Karpas-422 (cell line): ENCODE results near the gene STON1. TPM values are rescaled to one million over a fixed set of nuclear protein-coding genes. Genes with fewer than 3 reads are reported as not detected.
"Not testable (repeated sequence)": the region's sequence is repeated elsewhere in the genome, so short reads cannot be mapped to it uniquely, and the experiment has no call there.

Experiments used
- DNase-seq: peaks from one replicate; pipeline ENCODE4 v3.0.0-alpha.2; 2015
- H2AFZ ChIP-seq: fragments of 200-600 bp; sonication (generic); 2 replicates; pipeline ENCODE4 v1.6.1; 2014; ENCODE audit warnings: antibody characterized with exemption, low read length, mixed read lengths
- H3K27ac ChIP-seq: fragments of 200-600 bp; sonication (generic); 2 replicates; pipeline ENCODE4 v1.5.1; 2014; ENCODE audit warnings: mild to moderate bottlenecking, low read length, moderate library complexity
- H3K27me3 ChIP-seq: fragments of 200-600 bp; sonication (generic); 2 replicates; pipeline ENCODE4 v1.6.1; 2014; ENCODE audit warnings: low read length, mixed read lengths
- H3K36me3 ChIP-seq: fragments of 200-600 bp; sonication (generic); 2 replicates; pipeline ENCODE4 v1.6.1; 2014; ENCODE audit warnings: low read length, mixed read lengths; ENCODE audit not compliant: insufficient read depth
- H3K4me1 ChIP-seq: fragments of 200-600 bp; sonication (generic); 2 replicates; pipeline ENCODE4 v1.6.1; 2014; ENCODE audit warnings: mild to moderate bottlenecking, low read length, mixed read lengths
- H3K4me2 ChIP-seq: fragments of 200-600 bp; sonication (generic); 2 replicates; pipeline ENCODE4 v1.6.1; 2014; ENCODE audit warnings: low read length, low read depth, mild to moderate bottlenecking; ENCODE audit not compliant: poor library complexity, severe bottlenecking
- H3K4me3 ChIP-seq: fragments of 200-600 bp; sonication (generic); 2 replicates; pipeline ENCODE4 v1.5.1; 2014; ENCODE audit warnings: mild to moderate bottlenecking, antibody characterized with exemption, low read length, mixed read lengths
- H3K79me2 ChIP-seq: fragments of 200-600 bp; sonication (generic); 2 replicates; pipeline ENCODE4 v1.6.1; 2014; ENCODE audit warnings: mild to moderate bottlenecking, low read length, mixed read lengths
- H3K9ac ChIP-seq: fragments of 200-600 bp; sonication (generic); 2 replicates; pipeline ENCODE4 v1.6.0; 2014; ENCODE audit warnings: low read length
- H3K9me2 ChIP-seq: fragments of 200-600 bp; sonication (generic), shearing (Covaris generic); replicated peaks from 2 replicates; pipeline ENCODE4 v1.6.0; 2014; ENCODE audit warnings: mild to moderate bottlenecking, low read length, moderate library complexity; ENCODE audit not compliant: insufficient read depth
- H3K9me3 ChIP-seq: fragments of 300-700, 200-600 bp; sonication (generic); 2 replicates; pipeline ENCODE4 v1.6.1; 2014; ENCODE audit warnings: low read length, mixed read lengths
- H4K20me1 ChIP-seq: fragments of 200-600 bp; sonication (generic); 2 replicates; pipeline ENCODE4 v1.6.1; 2014; ENCODE audit warnings: mild to moderate bottlenecking, antibody characterized with exemption, low read length, low read depth; ENCODE audit not compliant: insufficient read depth
- total RNA-seq: library from RNA; depleted of rRNA; stranded (reverse); fragments of >200 nt; shearing (Covaris generic); gene quantifications from 2 replicates; pipeline ENCODE4 v1.2.3, GENCODE V29; 2014; ENCODE audit warnings: low replicate concordance

STON1 gene
- total RNA-seq, 1 experiment from 2014 or later, result 0.63 TPM

GRCh38 chr2:48519593-48519992 lies 10.4 kb upstream of the STON1 start:
- H3K9me3 ChIP-seq, result no peaks in the 10 kb centered on the region
- no peak overlapping the region for H3K27ac ChIP-seq
- no peaks in the 10 kb centered on the region for H3K27me3 ChIP-seq
- no peaks in the 10 kb centered on the region for H4K20me1 ChIP-seq
- H3K9me2 ChIP-seq, result no peaks in the 10 kb centered on the region
- H3K9ac ChIP-seq, result no peak overlapping the region
- DNase-seq, result peak; percentile 36
- no peaks in the 10 kb centered on the region for H3K79me2 ChIP-seq
- H3K36me3 ChIP-seq, result peaks cover 31% of the 10 kb centered on the region; the same call in 1 of the 2 replicates
- H3K4me2 ChIP-seq, result no peak overlapping the region
- no peaks in the 10 kb centered on the region for H3K4me1 ChIP-seq
- H2AFZ ChIP-seq, result no peak overlapping the region
- no peak overlapping the region for H3K4me3 ChIP-seq

GRCh38 chr2:48524756-48525155 lies 5.2 kb upstream of the STON1 start:
- not testable (repeated sequence) for H3K79me2 ChIP-seq, DNase-seq, H3K9ac ChIP-seq, H3K27me3 ChIP-seq, H4K20me1 ChIP-seq, H3K9me3 ChIP-seq, H2AFZ ChIP-seq, H3K9me2 ChIP-seq, H3K36me3 ChIP-seq, H3K4me3 ChIP-seq, H3K27ac ChIP-seq, H3K4me1 ChIP-seq, H3K4me2 ChIP-seq

- H2AFZ ChIP-seq, result no peak overlapping the region
- 0 out of 2 replicates have a peak, but pooled peaks cover 6% of the 10 kb centered on the region for H4K20me1 ChIP-seq
- H3K4me3 ChIP-seq, result no peak overlapping the region
- DNase-seq, result peak; percentile 22
- H3K9ac ChIP-seq, result no peak overlapping the region
- no peak overlapping the region for H3K27ac ChIP-seq
- peaks cover 6% of the 10 kb centered on the region for H3K4me1 ChIP-seq
- no peak overlapping the region for H3K4me2 ChIP-seq
- H3K9me3 ChIP-seq, result no peaks in the 10 kb centered on the region
- H3K27me3 ChIP-seq, result no peaks in the 10 kb centered on the region
- H3K9me2 ChIP-seq, result no peaks in the 10 kb centered on the region
- H3K79me2 ChIP-seq, result no peaks in the 10 kb centered on the region
- peaks cover 5% of the 10 kb centered on the region; the same call in 1 of the 2 replicates for H3K36me3 ChIP-seq
Observed at GRCh38 chr2:48525269-48525943, 4.5 kb upstream of the STON1 start.

GRCh38 chr2:48527226-48527885 lies 2.6 kb upstream of the STON1 start:
- Histone ChIP-seq H3K4me2 (no peak overlapping the region), H3K27ac (no peak overlapping the region), H3K36me3 (no peaks in the 10 kb centered on the region), H3K4me1 (peaks cover 6% of the 10 kb centered on the region), H4K20me1 (0 out of 2 replicates have a peak, but pooled peaks cover 6% of the 10 kb centered on the region), H3K4me3 (no peak overlapping the region), H3K9ac (no peak overlapping the region), H3K9me2 (no peaks in the 10 kb centered on the region), H2AFZ (no peak overlapping the region), H3K9me3 (no peaks in the 10 kb centered on the region), H3K79me2 (no peaks in the 10 kb centered on the region), H3K27me3 (no peaks in the 10 kb centered on the region)
- no peak for DNase-seq

- H3K9me2 ChIP-seq, result no peaks in the 10 kb centered on the region
- DNase-seq, result no peak
- no peak overlapping the region for H3K4me3 ChIP-seq
- no peaks in the 10 kb centered on the region for H3K79me2 ChIP-seq
- no peak overlapping the region for H3K4me2 ChIP-seq
- H3K4me1 ChIP-seq, result peaks cover 6% of the 10 kb centered on the region
- no peak overlapping the region for H3K9ac ChIP-seq
- no peaks in the 10 kb centered on the region for H3K9me3 ChIP-seq
- H3K27me3 ChIP-seq, result no peaks in the 10 kb centered on the region
- H2AFZ ChIP-seq, result no peak overlapping the region
- H3K36me3 ChIP-seq, result no peaks in the 10 kb centered on the region
- no peak overlapping the region for H3K27ac ChIP-seq
- H4K20me1 ChIP-seq, result 0 out of 2 replicates have a peak, but pooled peaks cover 6% of the 10 kb centered on the region
Observed at GRCh38 chr2:48528431-48528830, 1.5 kb upstream of the STON1 start.

- H4K20me1 ChIP-seq, result 0 out of 2 replicates have a peak, but pooled peaks cover 6% of the 10 kb centered on the region
- H3K9me2 ChIP-seq, result no peaks in the 10 kb centered on the region
- H3K27ac ChIP-seq, result no peak overlapping the region
- H3K9me3 ChIP-seq, result no peaks in the 10 kb centered on the region
- H3K4me3 ChIP-seq, result no peak overlapping the region
- H3K4me2 ChIP-seq, result no peak overlapping the region
- peaks cover 6% of the 10 kb centered on the region for H3K4me1 ChIP-seq
- no peaks in the 10 kb centered on the region for H3K27me3 ChIP-seq
- no peak for DNase-seq
- H3K79me2 ChIP-seq, result no peaks in the 10 kb centered on the region
- H3K9ac ChIP-seq, result no peak overlapping the region
- H3K36me3 ChIP-seq, result no peaks in the 10 kb centered on the region
- H2AFZ ChIP-seq, result no peak overlapping the region
Observed at GRCh38 chr2:48529194-48529593, 760 bp upstream of the STON1 start.

GRCh38 chr2:48529676-48530032 lies 300 bp upstream of the STON1 start:
- peak overlapping the region; percentile 30; the same call in 1 of the 2 replicates for H3K9ac ChIP-seq
- H3K4me1 ChIP-seq, result peaks cover 6% of the 10 kb centered on the region
- no peak overlapping the region for H3K4me3 ChIP-seq
- H3K9me2 ChIP-seq, result no peaks in the 10 kb centered on the region
- DNase-seq, result no peak
- 0 out of 2 replicates have a peak, but pooled peaks cover 6% of the 10 kb centered on the region for H4K20me1 ChIP-seq
- no peak overlapping the region for H3K27ac ChIP-seq
- H3K79me2 ChIP-seq, result no peaks in the 10 kb centered on the region
- H3K36me3 ChIP-seq, result no peaks in the 10 kb centered on the region
- no peak overlapping the region for H2AFZ ChIP-seq
- no peaks in the 10 kb centered on the region for H3K27me3 ChIP-seq
- H3K9me3 ChIP-seq, result no peaks in the 10 kb centered on the region
- H3K4me2 ChIP-seq, result peak overlapping the region; percentile 57

- Histone ChIP-seq H2AFZ (no peak overlapping the region), H3K36me3 (no peaks in the 10 kb centered on the region), H3K4me3 (no peak overlapping the region), H3K79me2 (no peaks in the 10 kb centered on the region), H3K27ac (no peak overlapping the region), H3K9me2 (no peaks in the 10 kb centered on the region), H3K9ac (no peak overlapping the region), H4K20me1 (0 out of 2 replicates have a peak, but pooled peaks cover 6% of the 10 kb centered on the region), H3K9me3 (no peaks in the 10 kb centered on the region), H3K4me2 (no peak overlapping the region), H3K27me3 (no peaks in the 10 kb centered on the region), H3K4me1 (peaks cover 6% of the 10 kb centered on the region)
- no peak for DNase-seq
Observed at GRCh38 chr2:48531141-48531648, 1.2 kb downstream of the STON1 start.
